ENCODE results near the gene FGF13. TPM values are rescaled to one million over a fixed set of nuclear protein-coding genes. Genes with fewer than 3 reads are reported as not detected.

The FGF13 gene
- total RNA-seq, 2 experiments from 2014 or later = not detected

- intact Hi-C loops (cut with micrococcal nuclease; ENCODE audit: unreplicated experiment) = loop anchor here (2.0 kb wide), 2 partner anchors 552 to 616 kb away; no protein-coding TSS in a partner anchor
- CTCF ChIA-PET (ENCODE audit: unreplicated experiment) = no interaction called here
- peak; percentile 32 for DNase-seq (ENCODE audit: low spot score)
- Histone ChIP-seq H3K79me2 (ENCODE audit: insufficient read depth, low read depth, low read length) (no peaks in the 10 kb centered on the region), H4K20me1 (ENCODE audit: insufficient read depth, low read length) (no peaks in the 10 kb centered on the region), H3K9me3 (ENCODE audit: low read length) (no peaks in the 10 kb centered on the region), H2AFZ (ENCODE audit: low read length) (no peak overlapping the region), H3K4me1 (ENCODE audit: insufficient read depth, low read length, poor library complexity, severe bottlenecking) (no peaks in the 10 kb centered on the region), H3K36me3 (ENCODE audit: insufficient read depth, low read length) (no peaks in the 10 kb centered on the region), H3K27ac (ENCODE audit: low read depth, low read length, poor library complexity, severe bottlenecking) (no peak overlapping the region), H3K4me2 (ENCODE audit: low read length) (no peak overlapping the region), H3K9me2 (ENCODE audit: insufficient read depth, low read length) (no peaks in the 10 kb centered on the region), H3K4me3 (ENCODE audit: low read depth, low read length, poor library complexity, severe bottlenecking) (no peak overlapping the region)
- no TSS peak for BruUV-seq (replicated peaks)
- POLR2A ChIA-PET = no interaction called here
- no peak for TF ChIP-seq EZH2phosphoT487 (IDR thresholded peaks at IDR 0.05; ENCODE audit: borderline replicate concordance, low read depth, low read length)
- TF ChIP-seq CTCF (conservative IDR thresholded peaks at IDR 0.05; ENCODE audit: low read length) = peak; percentile 77
Measured at GRCh38 chrX:138745196-138745595, 33.7 kb upstream of the FGF13 start.

GRCh38 chrX:138742217-138742616 lies 30.7 kb upstream of the FGF13 start:
- Histone ChIP-seq H2AFZ (ENCODE audit: low read length) (no peak overlapping the region), H3K4me1 (ENCODE audit: insufficient read depth, low read length, poor library complexity, severe bottlenecking) (no peaks in the 10 kb centered on the region), H3K79me2 (ENCODE audit: insufficient read depth, low read depth, low read length) (no peaks in the 10 kb centered on the region), H3K36me3 (ENCODE audit: insufficient read depth, low read length) (no peaks in the 10 kb centered on the region), H3K4me2 (ENCODE audit: low read length) (no peak overlapping the region), H3K4me3 (ENCODE audit: low read depth, low read length, poor library complexity, severe bottlenecking) (no peak overlapping the region), H3K27ac (ENCODE audit: low read depth, low read length, poor library complexity, severe bottlenecking) (no peak overlapping the region), H3K9me3 (ENCODE audit: low read length) (no peaks in the 10 kb centered on the region), H3K9me2 (ENCODE audit: insufficient read depth, low read length) (no peaks in the 10 kb centered on the region), H4K20me1 (ENCODE audit: insufficient read depth, low read length) (no peaks in the 10 kb centered on the region)
- POLR2A ChIA-PET = no interaction called here
- DNase-seq (ENCODE audit: low spot score) = no peak
- CTCF ChIA-PET (ENCODE audit: unreplicated experiment) = no interaction called here
- BruUV-seq (replicated peaks) = no TSS peak
- TF ChIP-seq EZH2phosphoT487 (IDR thresholded peaks at IDR 0.05; ENCODE audit: borderline replicate concordance, low read depth, low read length) = no peak
- no peak for TF ChIP-seq CTCF (conservative IDR thresholded peaks at IDR 0.05; ENCODE audit: low read length)
- intact Hi-C loops (cut with micrococcal nuclease; ENCODE audit: unreplicated experiment) = no loop called here

GRCh38 chrX:138740341-138740740 lies 28.8 kb upstream of the FGF13 start:
- H2AFZ ChIP-seq (ENCODE audit: low read length) = no peak overlapping the region
- no TSS peak for BruUV-seq (replicated peaks)
- intact Hi-C loops (cut with micrococcal nuclease; ENCODE audit: unreplicated experiment) = no loop called here
- no peak for DNase-seq (ENCODE audit: low spot score)
- ChIA-PET POLR2A (no interaction called here), CTCF (ENCODE audit: unreplicated experiment) (no interaction called here)
- no peak overlapping the region for H3K4me3 ChIP-seq (ENCODE audit: low read depth, low read length, poor library complexity, severe bottlenecking)
- H3K4me1 ChIP-seq (ENCODE audit: insufficient read depth, low read length, poor library complexity, severe bottlenecking) = no peaks in the 10 kb centered on the region
- no peaks in the 10 kb centered on the region for H3K9me3 ChIP-seq (ENCODE audit: low read length)
- no peaks in the 10 kb centered on the region for H3K9me2 ChIP-seq (ENCODE audit: insufficient read depth, low read length)
- H3K27ac ChIP-seq (ENCODE audit: low read depth, low read length, poor library complexity, severe bottlenecking) = no peak overlapping the region
- TF ChIP-seq CTCF (conservative IDR thresholded peaks at IDR 0.05; ENCODE audit: low read length) (no peak), EZH2phosphoT487 (IDR thresholded peaks at IDR 0.05; ENCODE audit: borderline replicate concordance, low read depth, low read length) (no peak)
- H4K20me1 ChIP-seq (ENCODE audit: insufficient read depth, low read length) = no peaks in the 10 kb centered on the region
- no peak overlapping the region for H3K4me2 ChIP-seq (ENCODE audit: low read length)
- no peaks in the 10 kb centered on the region for H3K36me3 ChIP-seq (ENCODE audit: insufficient read depth, low read length)
- no peaks in the 10 kb centered on the region for H3K79me2 ChIP-seq (ENCODE audit: insufficient read depth, low read depth, low read length)
